ENCODE results near the gene LASP1NB.
"Not testable (repeated sequence)": the region's sequence is repeated elsewhere in the genome, so short reads cannot be mapped to it uniquely, and the experiment has no call there.

The LASP1NB gene

DNA sequence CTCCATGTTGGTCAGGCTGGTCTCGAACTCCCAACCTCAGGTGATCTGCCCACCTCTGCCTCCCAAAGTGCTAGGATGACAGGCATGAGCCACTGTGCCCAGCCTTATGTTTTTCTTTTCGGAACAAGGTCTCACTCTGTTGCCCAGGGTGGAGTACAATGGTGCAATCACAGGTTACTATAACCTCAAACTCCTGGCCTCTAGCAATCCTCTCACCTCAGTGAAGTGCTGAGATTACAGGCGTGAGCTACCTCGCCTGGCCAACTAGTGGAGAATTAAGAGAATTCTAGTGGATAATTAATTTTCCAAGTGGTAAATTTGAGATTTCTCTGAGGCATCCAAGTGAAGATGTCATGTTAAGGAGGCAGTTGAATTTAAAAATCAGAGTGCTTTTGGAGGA, 44.7 kb downstream of the LASP1NB start:
- DNase-seq: no peak

DNA sequence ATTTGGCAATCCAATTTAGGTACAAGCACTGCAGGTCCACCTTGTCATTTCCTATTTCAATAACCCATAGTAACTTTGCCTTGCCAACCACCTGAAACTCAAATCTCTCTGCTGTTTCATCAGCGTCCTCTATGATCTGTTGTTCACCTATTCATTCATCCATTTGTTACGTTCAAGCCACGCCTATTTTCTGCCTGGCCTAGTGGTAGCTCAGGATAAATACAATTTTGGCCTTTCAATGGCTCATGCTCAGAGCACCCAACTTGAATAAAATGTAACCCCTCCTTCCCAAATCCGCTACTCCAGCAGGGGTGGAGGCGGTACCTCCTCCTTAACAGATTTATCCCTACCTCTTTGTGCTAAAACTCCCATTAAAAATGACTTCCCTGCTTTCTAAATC, 45.4 kb downstream of the LASP1NB start:
- DNase-seq: no peak

DNA sequence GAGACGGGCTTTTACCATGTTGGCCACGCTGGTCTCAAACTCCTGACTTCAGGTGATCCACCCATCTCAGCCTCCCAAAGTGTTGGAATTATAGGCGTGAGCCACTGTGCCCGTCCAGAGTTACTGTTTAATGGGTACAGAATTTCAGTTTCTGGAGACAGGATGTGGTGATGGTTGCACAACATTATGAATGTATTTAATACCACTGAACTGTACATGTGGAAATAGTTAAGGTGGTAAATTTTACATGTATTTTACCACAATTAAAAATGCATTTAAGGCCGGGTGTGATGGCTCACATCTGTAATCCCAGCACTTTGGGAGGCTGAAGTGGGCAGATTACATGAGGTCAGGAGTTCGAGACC, 50.8 kb downstream of the LASP1NB start:
- DNase-seq: not testable (repeated sequence)

DNA sequence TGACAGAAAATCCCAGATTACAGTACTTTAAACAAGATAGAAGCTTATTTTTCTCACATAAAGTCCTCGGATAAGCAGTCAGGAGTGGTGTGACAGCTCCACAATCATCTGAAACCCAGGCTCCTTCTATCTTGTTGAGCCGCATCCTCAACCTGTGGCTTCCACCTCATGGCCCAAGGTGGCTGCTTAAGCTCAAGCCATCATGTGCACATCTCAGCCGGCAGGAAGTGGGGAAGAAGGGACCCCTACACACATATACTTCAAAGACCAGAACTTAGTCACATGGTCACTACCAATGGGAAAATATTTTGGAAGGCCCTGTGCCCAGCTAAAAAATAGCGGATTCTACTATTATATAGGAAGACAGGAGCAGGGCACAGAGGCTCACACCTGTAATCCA, 52.8 kb downstream of the LASP1NB start:
- no peak for DNase-seq

All from femur (tissue), 1 donor.